ENCODE measurements around the gene SPTLC1.

DNA sequence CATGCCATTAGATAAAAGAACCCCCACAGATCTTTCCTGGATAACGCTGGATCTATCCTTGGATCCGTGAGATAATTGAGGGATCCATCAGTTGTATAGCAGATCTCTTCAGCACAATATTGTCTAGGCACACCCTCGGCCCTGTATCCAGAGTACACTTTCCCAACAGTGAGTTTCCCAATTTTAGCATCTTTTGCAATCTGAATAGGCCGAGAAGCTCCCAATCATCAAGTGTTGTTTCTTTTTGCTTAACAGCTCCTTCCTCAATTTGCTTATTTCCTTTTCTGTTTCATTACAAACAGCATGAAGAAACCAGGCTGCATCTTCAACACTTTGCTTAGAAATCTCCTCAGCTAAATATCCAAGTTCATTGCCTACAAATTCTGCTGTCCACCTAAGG is 4.4 kb upstream of the SPTLC1 start:
- TF ChIP-seq BHLHE40 (IDR thresholded peaks at IDR 0.05; ENCODE audit: low read depth, low read length) (no peak), MAFK (IDR thresholded peaks at IDR 0.05; ENCODE audit: partially characterized antibody) (no peak), POLR2A (IDR thresholded peaks at IDR 0.05; ENCODE audit: low read length) (no peak), FOSL2 (IDR thresholded peaks at IDR 0.05) (no peak), FOSL2 (CRISPR knock-in tag; IDR thresholded peaks at IDR 0.05) (no peak), HDAC2 (IDR thresholded peaks at IDR 0.05) (no peak), USF2 (IDR thresholded peaks at IDR 0.05) (no peak), HOXA7 (CRISPR knock-in tag; IDR thresholded peaks at IDR 0.05) (no peak), GATA3 (IDR thresholded peaks at IDR 0.05; ENCODE audit: borderline replicate concordance) (no peak), NFE2L2 (conservative IDR thresholded peaks at IDR 0.05; ENCODE audit: low read length) (no peak)
- TF ChIP-seq, protein P1, sequence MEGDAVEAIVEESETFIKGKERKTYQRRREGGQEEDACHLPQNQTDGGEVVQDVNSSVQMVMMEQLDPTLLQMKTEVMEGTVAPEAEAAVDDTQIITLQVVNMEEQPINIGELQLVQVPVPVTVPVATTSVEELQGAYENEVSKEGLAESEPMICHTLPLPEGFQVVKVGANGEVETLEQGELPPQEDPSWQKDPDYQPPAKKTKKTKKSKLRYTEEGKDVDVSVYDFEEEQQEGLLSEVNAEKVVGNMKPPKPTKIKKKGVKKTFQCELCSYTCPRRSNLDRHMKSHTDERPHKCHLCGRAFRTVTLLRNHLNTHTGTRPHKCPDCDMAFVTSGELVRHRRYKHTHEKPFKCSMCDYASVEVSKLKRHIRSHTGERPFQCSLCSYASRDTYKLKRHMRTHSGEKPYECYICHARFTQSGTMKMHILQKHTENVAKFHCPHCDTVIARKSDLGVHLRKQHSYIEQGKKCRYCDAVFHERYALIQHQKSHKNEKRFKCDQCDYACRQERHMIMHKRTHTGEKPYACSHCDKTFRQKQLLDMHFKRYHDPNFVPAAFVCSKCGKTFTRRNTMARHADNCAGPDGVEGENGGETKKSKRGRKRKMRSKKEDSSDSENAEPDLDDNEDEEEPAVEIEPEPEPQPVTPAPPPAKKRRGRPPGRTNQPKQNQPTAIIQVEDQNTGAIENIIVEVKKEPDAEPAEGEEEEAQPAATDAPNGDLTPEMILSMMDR (IDR thresholded peaks at IDR 0.05): no peak
- TF ChIP-seq, protein P2, sequence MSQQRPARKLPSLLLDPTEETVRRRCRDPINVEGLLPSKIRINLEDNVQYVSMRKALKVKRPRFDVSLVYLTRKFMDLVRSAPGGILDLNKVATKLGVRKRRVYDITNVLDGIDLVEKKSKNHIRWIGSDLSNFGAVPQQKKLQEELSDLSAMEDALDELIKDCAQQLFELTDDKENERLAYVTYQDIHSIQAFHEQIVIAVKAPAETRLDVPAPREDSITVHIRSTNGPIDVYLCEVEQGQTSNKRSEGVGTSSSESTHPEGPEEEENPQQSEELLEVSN (IDR thresholded peaks at IDR 0.05; ENCODE audit: borderline replicate concordance, low read depth): no peak
